ENCODE data around the gene HSF4. TPM values are rescaled to one million over a fixed set of nuclear protein-coding genes. Genes with fewer than 3 reads are reported as not detected.
A peak's percentile ranks its signal among the peaks of the same experiment; 100 is the strongest.

HSF4 gene
- total RNA-seq, 1 donor from 2014 or later: 62.9 TPM

- peak; percentile 51 for ATAC-seq (ENCODE audit: poor library complexity)
- intact Hi-C loops (cut with DNase I): no loop called here
- DNase-seq: peak; percentile 84
Measured at GRCh38 chr16:67163164-67163998, 1.2 kb upstream of the HSF4 start.

DNA sequence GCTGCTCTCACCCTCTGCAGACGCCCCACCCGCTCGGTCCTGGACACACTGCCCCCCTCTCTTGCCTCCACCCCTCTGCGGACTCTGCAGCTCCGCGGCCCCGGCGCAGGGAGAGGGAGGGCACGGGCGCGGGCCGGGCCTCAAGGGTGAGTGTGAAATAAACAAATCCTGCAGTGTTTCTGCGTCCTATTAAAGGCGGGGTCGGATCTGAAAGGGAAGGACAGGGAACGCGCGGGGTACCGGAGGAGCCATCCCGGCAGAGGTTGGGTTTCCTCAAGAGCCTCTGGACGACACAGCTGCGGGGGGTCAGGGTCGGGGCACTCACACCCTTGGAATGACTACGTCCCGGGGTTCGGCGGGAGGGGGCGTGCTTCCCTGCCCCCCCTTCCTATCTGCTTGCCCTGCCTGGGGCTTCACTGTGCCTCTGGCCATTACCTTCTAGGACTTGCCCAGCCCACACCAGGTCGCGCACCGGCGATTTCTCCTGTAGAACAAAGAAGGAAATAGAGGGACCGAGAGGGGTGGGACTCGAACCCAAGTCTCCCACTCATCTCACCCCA is 466 bp upstream of the HSF4 start:
- peak; percentile 55 for DNase-seq
- ATAC-seq (ENCODE audit: poor library complexity): peak; percentile 7
- intact Hi-C loops (cut with DNase I): no loop called here

GRCh38 chr16:67165121-67166078 is 855 bp downstream of the HSF4 start:
- intact Hi-C loops (cut with DNase I): no loop called here
- ATAC-seq (ENCODE audit: poor library complexity) (no peak), DNase-seq (no peak)

DNA sequence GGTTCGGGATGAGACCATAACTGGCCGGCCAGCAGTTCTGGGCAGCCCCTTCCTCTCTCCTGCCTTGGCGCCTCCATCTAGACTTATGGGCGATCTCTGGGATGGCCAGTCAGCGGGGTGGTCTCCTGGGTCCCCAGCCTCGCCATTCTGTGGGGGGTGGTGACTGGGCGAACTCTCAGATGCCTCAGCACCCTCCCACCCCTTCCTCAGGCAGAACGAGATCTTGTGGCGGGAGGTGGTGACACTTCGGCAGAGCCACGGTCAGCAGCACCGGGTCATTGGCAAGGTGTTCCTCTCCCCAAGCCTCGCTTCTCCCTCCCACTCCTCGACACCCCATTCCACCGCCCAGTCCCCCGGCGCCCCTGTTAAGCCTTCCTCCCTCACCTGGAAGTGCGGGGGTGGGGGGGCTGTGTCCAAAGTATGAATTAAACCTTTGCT is 1.6 kb downstream of the HSF4 start:
- intact Hi-C loops (cut with DNase I): no loop called here
- DNase-seq (no peak), ATAC-seq (ENCODE audit: poor library complexity) (no peak)

DNA sequence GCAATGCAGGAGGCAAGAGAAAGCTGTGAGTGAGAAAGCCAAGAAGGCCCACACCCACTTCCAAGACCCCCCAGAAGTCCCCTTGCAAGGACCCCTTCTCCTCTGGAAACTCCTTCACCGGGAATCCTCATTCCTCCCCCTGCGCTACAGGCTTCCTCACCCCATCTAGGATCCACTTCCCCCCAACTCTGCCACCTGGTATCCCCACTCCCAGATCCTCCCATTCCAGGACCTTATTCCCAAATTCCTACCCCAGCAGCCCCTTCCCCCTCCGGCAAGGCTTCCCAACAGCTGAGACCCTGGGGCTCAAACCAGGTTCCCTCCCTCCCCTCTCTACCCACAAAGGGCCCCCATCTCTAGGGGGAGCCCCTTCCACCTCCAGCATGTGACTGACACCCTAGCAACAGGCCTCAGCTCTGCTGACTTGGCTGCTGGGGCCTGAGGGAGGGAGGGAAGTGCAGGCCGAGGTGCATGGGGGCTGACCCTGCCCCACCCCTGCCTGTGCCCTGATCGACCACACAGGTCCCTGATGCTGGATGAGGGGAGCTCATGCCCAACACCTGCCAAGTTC is 2.1 kb downstream of the HSF4 start:
- intact Hi-C loops (cut with DNase I): no loop called here
- no peak for ATAC-seq (ENCODE audit: poor library complexity)
- no peak for DNase-seq

DNA sequence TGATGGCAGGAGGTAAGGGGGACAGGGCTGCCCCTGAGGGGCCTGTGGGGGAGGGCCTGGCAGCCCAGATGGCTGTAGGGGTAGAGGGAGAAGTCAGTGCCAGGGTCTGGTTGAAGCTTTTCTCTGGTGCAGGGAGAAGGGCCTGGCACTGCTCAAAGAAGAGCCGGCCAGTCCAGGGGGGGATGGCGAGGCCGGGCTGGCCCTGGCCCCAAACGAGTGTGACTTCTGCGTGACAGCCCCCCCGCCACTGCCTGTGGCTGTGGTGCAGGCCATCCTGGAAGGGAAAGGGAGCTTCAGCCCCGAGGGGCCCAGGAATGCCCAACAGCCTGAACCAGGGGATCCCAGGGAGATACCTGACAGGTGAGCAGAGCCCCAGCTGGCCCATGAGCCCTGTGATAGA is 3.0 kb downstream of the HSF4 start:
- ATAC-seq (ENCODE audit: poor library complexity) (no peak), DNase-seq (no peak)
- intact Hi-C loops (cut with DNase I): no loop called here

- no peak for ATAC-seq (ENCODE audit: poor library complexity)
- intact Hi-C loops (cut with DNase I): no loop called here
- DNase-seq: no peak
Measured at GRCh38 chr16:67169011-67169451, 4.5 kb downstream of the HSF4 start.

- DNase-seq (peak; percentile 73), ATAC-seq (ENCODE audit: poor library complexity) (no peak)
- intact Hi-C loops (cut with DNase I): no loop called here
Measured at GRCh38 chr16:67169642-67170167, 5.2 kb downstream of the HSF4 start.

- DNase-seq: peak; percentile 93
- intact Hi-C loops (cut with DNase I): no loop called here
- ATAC-seq (ENCODE audit: poor library complexity): peak; percentile 76
Measured at GRCh38 chr16:67170168-67170948, 5.8 kb downstream of the HSF4 start, which contains the start of gene NOL3. Gene NOL3 (plus strand): TSS chr16:67170538.

GRCh38 chr16:67170949-67171649 is 6.6 kb downstream of the HSF4 start:
- intact Hi-C loops (cut with DNase I): no loop called here
- DNase-seq: no peak

GRCh38 chr16:67173323-67173722 is 8.8 kb downstream of the HSF4 start:
- ATAC-seq (ENCODE audit: poor library complexity): no peak

More at GRCh38 chr16:67170949-67171649, 6.6 kb downstream of the HSF4 start:
- peak; percentile 12 for ATAC-seq (ENCODE audit: poor library complexity)

GRCh38 chr16:67173808-67174705 is 9.5 kb downstream of the HSF4 start:
- peak; percentile 70 for ATAC-seq (ENCODE audit: poor library complexity)
- peak; percentile 94 for DNase-seq
- intact Hi-C loops (cut with DNase I): no loop called here

More at GRCh38 chr16:67173323-67173722, 8.8 kb downstream of the HSF4 start:
- DNase-seq: no peak
- intact Hi-C loops (cut with DNase I): no loop called here

DNA sequence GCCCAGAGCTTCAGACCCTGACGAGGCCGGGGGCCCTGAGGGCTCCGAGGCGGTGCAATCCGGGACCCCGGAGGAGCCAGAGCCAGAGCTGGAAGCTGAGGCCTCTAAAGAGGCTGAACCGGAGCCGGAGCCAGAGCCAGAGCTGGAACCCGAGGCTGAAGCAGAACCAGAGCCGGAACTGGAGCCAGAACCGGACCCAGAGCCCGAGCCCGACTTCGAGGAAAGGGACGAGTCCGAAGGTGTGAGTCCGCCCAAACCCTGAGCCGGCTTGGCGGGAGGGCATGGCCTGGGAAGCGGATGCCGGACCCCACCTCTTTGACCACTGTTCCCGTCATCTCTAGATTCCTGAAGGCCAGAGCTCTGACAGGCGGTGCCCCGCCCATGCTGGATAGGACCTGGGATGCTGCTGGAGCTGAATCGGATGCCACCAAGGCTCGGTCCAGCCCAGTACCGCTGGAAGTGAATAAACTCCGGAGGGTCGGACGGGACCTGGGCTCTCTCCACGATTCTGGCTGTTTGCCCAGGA is 10.2 kb downstream of the HSF4 start:
- intact Hi-C loops (cut with DNase I): no loop called here
- no peak for ATAC-seq (ENCODE audit: poor library complexity)
- DNase-seq: no peak

DNA sequence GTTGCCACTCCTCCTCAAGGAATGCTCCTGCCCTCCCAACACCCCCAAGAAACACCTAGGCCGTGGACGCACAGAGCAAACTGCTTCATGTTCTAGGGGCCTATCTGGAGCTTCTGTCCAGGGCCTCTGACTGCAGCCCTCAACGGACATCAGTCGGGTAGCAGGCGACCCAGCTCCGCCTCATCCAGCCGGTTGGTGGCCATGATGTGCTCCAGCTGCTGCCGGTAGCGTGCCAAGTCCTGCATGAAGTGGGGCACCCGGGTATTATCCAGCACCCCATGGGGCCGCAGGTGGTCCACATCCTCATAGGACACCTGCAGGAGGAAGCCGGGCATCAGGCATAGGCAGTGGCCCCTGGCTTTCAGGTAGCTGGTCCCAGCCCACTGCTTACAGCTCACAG is 12.1 kb downstream of the HSF4 start:
- intact Hi-C loops (cut with DNase I): no loop called here
- no peak for DNase-seq
- ATAC-seq (ENCODE audit: poor library complexity): no peak

DNA sequence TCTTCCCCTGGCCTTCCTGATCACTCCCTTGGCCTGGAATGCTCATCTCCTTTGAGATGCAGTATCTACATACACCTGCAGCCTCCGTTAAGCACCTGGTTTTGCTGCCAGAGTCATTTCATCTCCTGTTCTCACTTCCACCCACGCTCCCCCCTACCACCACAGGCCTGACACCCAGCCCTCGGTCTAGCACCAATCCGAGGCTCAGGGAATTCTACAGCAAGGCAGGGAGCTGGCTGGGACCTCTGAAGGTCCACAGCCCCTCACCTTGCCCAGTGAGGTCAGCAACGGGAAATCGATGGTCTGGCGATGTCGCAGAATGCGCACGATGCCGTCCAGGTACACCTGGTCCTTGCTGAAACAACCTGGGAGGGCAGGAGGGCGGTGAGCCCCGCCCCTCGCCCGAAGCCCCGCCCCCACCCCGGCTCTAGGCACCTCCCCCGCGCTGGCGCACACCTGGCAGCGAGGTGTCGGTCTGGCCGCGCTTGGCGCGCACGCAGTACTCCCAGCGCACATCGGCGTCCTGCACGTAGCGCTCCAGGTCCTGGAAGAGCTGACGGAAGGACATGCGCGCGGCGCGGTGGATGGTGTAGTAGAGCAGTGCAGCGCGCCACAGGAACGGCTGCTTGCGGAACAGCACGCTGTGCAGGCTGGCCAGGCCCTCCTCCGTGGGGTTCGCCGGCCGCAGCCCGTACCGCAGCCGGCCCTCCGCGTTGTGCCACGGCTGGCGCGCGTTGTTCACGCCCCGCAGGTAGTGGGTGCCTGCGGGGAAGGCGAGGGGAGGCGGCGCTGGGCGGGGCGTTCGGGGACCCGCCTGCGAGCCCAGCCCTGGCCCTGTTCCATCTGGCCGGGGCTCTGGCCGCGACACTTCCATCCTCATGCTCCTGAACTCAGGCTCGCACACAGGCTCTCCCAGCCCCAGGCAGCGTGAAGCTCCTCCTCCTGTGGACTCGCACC is 13.5 kb downstream of the HSF4 start:
- intact Hi-C loops (cut with DNase I): no loop called here
- DNase-seq (peak; percentile 73), ATAC-seq (ENCODE audit: poor library complexity) (peak; percentile 48)

Data from Right ventricle myocardium superior (tissue), 1 donor.